HepG2 (cell line): Measurements from ENCODE around the gene NID2. TPM values are rescaled to one million over a fixed set of nuclear protein-coding genes. Genes with fewer than 3 reads are reported as not detected.

Experiments used
- ATAC-seq: fragments of 200-7000 bp; cut with Tn5 transposase; 3 replicates; pipeline ENCODE4 v1.9.1; 2020; ENCODE audit warnings: mild to moderate bottlenecking, moderate library complexity
- BruUV-seq: library from RNA; stranded (reverse); fragments of 400-500 nt; replicated peaks from 2 replicates; lab custom pipeline; 2021; lab: Mats Ljungman, UMichigan
- CTCF ChIA-PET: fragments of 300-600 bp; formaldehyde crosslinking; extraction: SDS; loops from one replicate; lab custom pipeline; 2021; ENCODE audit warnings: low total read pairs, inconsistent platforms, low intra/inter-chr PET ratio; lab: Yijun Ruan, JAX
- POLR2A ChIA-PET: fragments of 350-600 bp; sonication (Branson Sonifier 250); formaldehyde crosslinking; loops from one replicate; lab custom pipeline; 2020; ENCODE audit warnings: antibody characterized with exemption, inconsistent platforms; lab: Yijun Ruan, JAX
- DNase-seq: peaks from one replicate; pipeline ENCODE4 v3.0.0-alpha.2; 2015; ENCODE audit warnings: low spot score
- FAIRE-seq: peaks from 3 replicates; lab custom pipeline; 2011; peaks lifted over from hg19 to GRCh38; lab: Jason Lieb, UNC
- H2AFZ ChIP-seq: one replicate; pipeline ENCODE4 v1.6.1; 2011; ENCODE audit warnings: low read length, inconsistent platforms
- H3K27ac ChIP-seq: fragments of 300-600 bp; 3 replicates; pipeline ENCODE4 v1.8.0; 2011; ENCODE audit warnings: mixed run types, mild to moderate bottlenecking, mixed read lengths, low read length, inconsistent platforms; ENCODE audit not compliant: insufficient read depth; ENCODE audit errors: extremely low read length
- H3K27me3 ChIP-seq, 2 experiments: fragments of 200-600 bp in 1 of 2; 2 replicates in 1 of 2; 3 replicates in 1 of 2; pipeline versions ENCODE4 v1.6.0 to v1.8.0; 2011; ENCODE audit warnings: low read length in 2 of 2, mild to moderate bottlenecking in 2 of 2, moderate library complexity in 2 of 2, inconsistent platforms in 1 of 2; ENCODE audit not compliant: insufficient read depth in 2 of 2, control insufficient read depth in 1 of 2
- H3K36me3 ChIP-seq, 2 experiments: fragments of 200-600 bp in 1 of 2; replicated peaks in 1 of 2; 2 replicates in 1 of 2; 3 replicates in 1 of 2; pipeline versions ENCODE4 v1.5.1 to v1.8.0; 2011; ENCODE audit warnings: low read length in 2 of 2, inconsistent platforms in 1 of 2; ENCODE audit not compliant: insufficient read depth in 2 of 2, control insufficient read depth in 1 of 2
- H3K4me1 ChIP-seq: 2 replicates; pipeline ENCODE4 v1.5.1; 2012; ENCODE audit warnings: low read length, inconsistent platforms; ENCODE audit not compliant: insufficient read depth
- H3K4me2 ChIP-seq: 2 replicates; pipeline ENCODE4 v1.6.0; 2011; ENCODE audit warnings: low read depth, low read length, inconsistent platforms
- H3K4me3 ChIP-seq, 3 experiments: fragments of 200-600 bp in 1 of 3; sonication (generic), shearing (Covaris generic) in 1 of 3; replicated peaks in 1 of 3; 2 replicates each; pipeline ENCODE4 v1.5.1; 2011 to 2016; ENCODE audit warnings: low read length in 3 of 3, inconsistent platforms in 2 of 3, low read depth in 2 of 3, mild to moderate bottlenecking in 2 of 3, control low read depth in 1 of 3, mixed read lengths in 1 of 3; ENCODE audit not compliant: insufficient read depth in 1 of 3
- H3K79me2 ChIP-seq: one replicate; pipeline ENCODE4 v1.6.1; 2011; ENCODE audit warnings: low read length, inconsistent platforms; ENCODE audit not compliant: insufficient read depth
- H3K9ac ChIP-seq: 2 replicates; pipeline ENCODE4 v1.6.0; 2011; ENCODE audit warnings: mild to moderate bottlenecking, low read depth, low read length, inconsistent platforms; ENCODE audit not compliant: insufficient read depth
- H3K9me3 ChIP-seq: 2 replicates; pipeline ENCODE4 v1.5.1; 2012; ENCODE audit warnings: mild to moderate bottlenecking, low read length
- H4K20me1 ChIP-seq: 2 replicates; pipeline ENCODE4 v1.6.0; 2011; ENCODE audit warnings: inconsistent platforms, mild to moderate bottlenecking, low read length, moderate library complexity; ENCODE audit not compliant: insufficient read depth
- CAMTA2 ChIP-seq: sonication (generic); formaldehyde crosslinking; IDR thresholded peaks from 2 replicates; pipeline ENCODE4 v1.4.0; 2020; ENCODE audit warnings: mild to moderate bottlenecking, missing genetic modification reagents, borderline replicate concordance
- CEBPG ChIP-seq: IDR thresholded peaks from 2 replicates; pipeline ENCODE4 v1.6.1; 2016
- CTCF ChIP-seq: sonication (generic); formaldehyde crosslinking; IDR thresholded peaks from 2 replicates; pipeline ENCODE4 v1.5.0; 2020; ENCODE audit warnings: mild to moderate bottlenecking, missing genetic modification reagents, moderate library complexity
- GABPA ChIP-seq, 2 experiments: IDR thresholded peaks; 2 replicates each; pipeline ENCODE4 v1.6.1; 2011 to 2016; ENCODE audit warnings: low read depth in 2 of 2, low read length in 1 of 2, missing biosample characterization in 1 of 2, missing genetic modification characterization in 1 of 2
- LCORL ChIP-seq, 2 experiments: fragments of 450-650 bp in 1 of 2; sonication (generic) in 1 of 2; formaldehyde crosslinking in 1 of 2; IDR thresholded peaks; 2 replicates each; pipeline versions ENCODE4 v1.5.0 to v1.6.1; 2017 to 2020; ENCODE audit warnings: antibody characterized with exemption in 1 of 2, missing genetic modification reagents in 1 of 2
- SNAPC4 ChIP-seq: sonication (generic); formaldehyde crosslinking; IDR thresholded peaks from 2 replicates; pipeline ENCODE4 v1.4.0; 2020; ENCODE audit warnings: mild to moderate bottlenecking, missing genetic modification reagents
- SP1 ChIP-seq, 2 experiments: fragments of 450-650 bp in 1 of 2; sonication (generic) in 1 of 2; formaldehyde crosslinking in 1 of 2; IDR thresholded peaks; 2 replicates each; pipeline versions ENCODE4 v1.4.0 to v1.6.1; 2016 to 2020; ENCODE audit warnings: missing genetic modification reagents in 1 of 2
- TAF1 ChIP-seq: sonication (generic); formaldehyde crosslinking; IDR thresholded peaks from 2 replicates; pipeline ENCODE4 v1.4.0; 2020; ENCODE audit warnings: missing genetic modification reagents
- TCF12 ChIP-seq, 2 experiments: fragments of 450-650 bp in 1 of 2; sonication (generic) in 1 of 2; formaldehyde crosslinking in 1 of 2; IDR thresholded peaks; 2 replicates each; pipeline versions ENCODE4 v1.6.1 to v1.8.0; 2017 to 2022; ENCODE audit warnings: antibody characterized with exemption in 1 of 2, mild to moderate bottlenecking in 1 of 2, missing genetic modification reagents in 1 of 2, moderate library complexity in 1 of 2
- ZNF12 ChIP-seq: sonication (generic); formaldehyde crosslinking; IDR thresholded peaks from 2 replicates; pipeline ENCODE4 v1.5.0; 2020; ENCODE audit warnings: missing genetic modification reagents
- ZNF121 ChIP-seq: sonication (generic); formaldehyde crosslinking; IDR thresholded peaks from 2 replicates; pipeline ENCODE4 v1.5.0; 2020; ENCODE audit warnings: mild to moderate bottlenecking, missing genetic modification reagents
- ZNF263 ChIP-seq: sonication (generic); formaldehyde crosslinking; IDR thresholded peaks from 2 replicates; pipeline ENCODE4 v1.4.0; 2020; ENCODE audit warnings: missing genetic modification reagents
- ZNF567 ChIP-seq: sonication (generic); formaldehyde crosslinking; IDR thresholded peaks from 2 replicates; pipeline ENCODE4 v1.8.1; 2023; ENCODE audit warnings: mild to moderate bottlenecking, missing genetic modification reagents, borderline replicate concordance
- ZNF713 ChIP-seq: sonication (generic); formaldehyde crosslinking; IDR thresholded peaks from 2 replicates; pipeline ENCODE4 v1.4.0; 2020; ENCODE audit warnings: mild to moderate bottlenecking, missing genetic modification reagents
- ZSCAN30 ChIP-seq: sonication (generic); formaldehyde crosslinking; IDR thresholded peaks from 2 replicates; pipeline ENCODE4 v1.5.0; 2020; ENCODE audit warnings: mild to moderate bottlenecking, missing genetic modification reagents
- WGBS: methylation state at CpG from one replicate; pipeline ENCODE4 v1.1.6; 2017; ENCODE audit warnings: low lambda C conversion rate; 5-methylcytosine and 5-hydroxymethylcytosine counted together
- in situ Hi-C: cut with HindIII; loops from 2 replicates; pipeline ENCODE4 v1.10.0; 2017; ENCODE audit warnings: low pct_unique_long_range_greater_than_20kb; ENCODE audit not compliant: extremely low pct_ligation_motif_present
- intact Hi-C: fragments of 100-400 bp; cut with micrococcal nuclease; formaldehyde crosslinking; loops from one replicate; pipeline ENCODE4 v1.10.0; 2022; ENCODE audit not compliant: unreplicated experiment
- polyA plus RNA-seq, 8 experiments: library from polyadenylated mRNA; depleted of rRNA in 3 of 8; stranded (reverse) in 7 of 8; unstranded in 1 of 8; fragments of >200 nt; fragmentation: Illumina TruSeq in 4 of 8; extraction: Trizol in 4 of 8; gene quantifications; 2 replicates each; pipeline versions ENCODE4 v1.2.1 to v1.2.3, GENCODE V29; 2011 to 2016; ENCODE audit warnings: low read depth in 4 of 8, missing spikeins in 1 of 8, mixed read lengths in 1 of 8; ENCODE audit not compliant: insufficient read depth in 1 of 8
- total RNA-seq, 5 experiments: library from RNA; depleted of rRNA; stranded (reverse); fragments of >200 nt; fragmentation: Illumina TruSeq; extraction: Trizol; gene quantifications; 2 replicates each; pipeline ENCODE4 v1.2.3, GENCODE V29; 2016; ENCODE audit warnings: low read depth in 1 of 5

Gene NID2
- total and polyA plus RNA-seq, 2 of the 13 experiments (the other 11 are each of a cell fraction or from before 2014, with no cell fraction given): 0.11 TPM; not detected in 1

- TF ChIP-seq SP1 (IDR thresholded peaks at IDR 0.05) (no peak), SP1 (CRISPR knock-in tag; IDR thresholded peaks at IDR 0.05) (no peak), ZNF263 (CRISPR knock-in tag) (no peak), ZSCAN30 (CRISPR knock-in tag) (no peak), ZNF12 (CRISPR knock-in tag) (no peak), TCF12 (IDR thresholded peaks at IDR 0.05) (no peak), TCF12 (CRISPR knock-in tag; IDR thresholded peaks at IDR 0.05) (no peak)
Observed at GRCh38 chr14:52021957-52022600, 46.8 kb downstream of the NID2 start (continued).

- no peak overlapping the region for H3K4me2 ChIP-seq
- DNase-seq (no peak), ATAC-seq (no peak), FAIRE-seq (no peak)
- no peak overlapping the region for H3K27ac ChIP-seq
- H3K9me3 ChIP-seq: no peaks in the 10 kb centered on the region
- H3K4me3 ChIP-seq: no peak overlapping the region
- POLR2A ChIA-PET: no interaction called here
- 37% methylated on average over 7 of the region's 7 CpGs for WGBS
- no peak overlapping the region for H3K9ac ChIP-seq
- peaks cover 0 to 6% of the 10 kb centered on the region in 2 experiments; a peak in 1 of 5 replicates for H3K27me3 ChIP-seq
- BruUV-seq: no TSS peak
- intact Hi-C loops: no loop called here
- H3K4me1 ChIP-seq: no peaks in the 10 kb centered on the region
- no peaks in the 10 kb centered on the region for H3K79me2 ChIP-seq
- no peaks in the 10 kb centered on the region for H3K36me3 ChIP-seq
- H2AFZ ChIP-seq: no peak overlapping the region
- CTCF ChIA-PET: no interaction called here
- in situ Hi-C loops: no loop called here
- no peaks in the 10 kb centered on the region for H4K20me1 ChIP-seq
- TF ChIP-seq ZNF713 (CRISPR knock-in tag): no peak
- no peak for TF ChIP-seq GABPA (IDR thresholded peaks at IDR 0.05; ENCODE audit: low read depth, low read length)
- no peak for TF ChIP-seq GABPA (CRISPR knock-in tag; IDR thresholded peaks at IDR 0.05; ENCODE audit: low read depth)
- no peak for TF ChIP-seq CEBPG (CRISPR knock-in tag)
- no peak for TF ChIP-seq SNAPC4 (CRISPR knock-in tag)
- TF ChIP-seq CTCF (CRISPR knock-in tag): no peak
- TF ChIP-seq LCORL (IDR thresholded peaks at IDR 0.05): no peak
- no peak for TF ChIP-seq LCORL (CRISPR knock-in tag; IDR thresholded peaks at IDR 0.05)
- no peak for TF ChIP-seq TAF1 (CRISPR knock-in tag)
- TF ChIP-seq ZNF567 (CRISPR knock-in tag): no peak
- TF ChIP-seq CAMTA2 (CRISPR knock-in tag): no peak
- TF ChIP-seq ZNF121 (CRISPR knock-in tag): no peak
Observed at GRCh38 chr14:52020866-52021717, 47.8 kb downstream of the NID2 start.
